ENCODE measurements around the gene TMEM192.
"Not testable (repeated sequence)": the region's sequence is repeated elsewhere in the genome, so short reads cannot be mapped to it uniquely, and the experiment has no call there.

The TMEM192 gene

GRCh38 chr4:165131247-165131832, 18.7 kb upstream of the TMEM192 start:
- H3K4me1 ChIP-seq (ENCODE audit: control insufficient read depth, insufficient read depth, low read length, unreplicated experiment): no peaks in the 10 kb centered on the region
- no peak overlapping the region for H2AFZ ChIP-seq (ENCODE audit: low read length, unreplicated experiment)
- H3K27me3 ChIP-seq (ENCODE audit: insufficient read depth, low read length): peaks cover 8% of the 10 kb centered on the region; the same call in 1 of the 2 replicates
- H3K79me2 ChIP-seq (ENCODE audit: control insufficient read depth, insufficient read depth, low read length, unreplicated experiment): no peaks in the 10 kb centered on the region
- H3K36me3 ChIP-seq (ENCODE audit: insufficient read depth, low read length): no peaks in the 10 kb centered on the region
- no peak overlapping the region for H3K4me3 ChIP-seq (ENCODE audit: low read depth, low read length)
- no peak overlapping the region for H3K27ac ChIP-seq (ENCODE audit: low read depth, low read length)

GRCh38 chr4:165129924-165130323, 17.3 kb upstream of the TMEM192 start:
- H3K27ac ChIP-seq (ENCODE audit: low read depth, low read length): no peak overlapping the region
- no peak overlapping the region for H3K4me3 ChIP-seq (ENCODE audit: low read depth, low read length)
- no peak overlapping the region for H2AFZ ChIP-seq (ENCODE audit: low read length, unreplicated experiment)
- H3K4me1 ChIP-seq (ENCODE audit: control insufficient read depth, insufficient read depth, low read length, unreplicated experiment): no peaks in the 10 kb centered on the region
- no peaks in the 10 kb centered on the region for H3K36me3 ChIP-seq (ENCODE audit: insufficient read depth, low read length)
- H3K27me3 ChIP-seq (ENCODE audit: insufficient read depth, low read length): peaks cover 8% of the 10 kb centered on the region; the same call in 1 of the 2 replicates
- no peaks in the 10 kb centered on the region for H3K79me2 ChIP-seq (ENCODE audit: control insufficient read depth, insufficient read depth, low read length, unreplicated experiment)

GRCh38 chr4:165125869-165126499, 13.3 kb upstream of the TMEM192 start:
- not testable (repeated sequence) for H3K4me3 ChIP-seq (ENCODE audit: low read depth, low read length); H3K27ac ChIP-seq (ENCODE audit: low read depth, low read length); H2AFZ ChIP-seq (ENCODE audit: low read length, unreplicated experiment); H3K27me3 ChIP-seq (ENCODE audit: insufficient read depth, low read length); H3K79me2 ChIP-seq (ENCODE audit: control insufficient read depth, insufficient read depth, low read length, unreplicated experiment); H3K4me1 ChIP-seq (ENCODE audit: control insufficient read depth, insufficient read depth, low read length, unreplicated experiment); H3K36me3 ChIP-seq (ENCODE audit: insufficient read depth, low read length)

- Histone ChIP-seq H3K4me1 (ENCODE audit: control insufficient read depth, insufficient read depth, low read length, unreplicated experiment) (no peaks in the 10 kb centered on the region), H2AFZ (ENCODE audit: low read length, unreplicated experiment) (no peak overlapping the region), H3K27me3 (ENCODE audit: insufficient read depth, low read length) (no peaks in the 10 kb centered on the region), H3K4me3 (ENCODE audit: low read depth, low read length) (no peak overlapping the region), H3K36me3 (ENCODE audit: insufficient read depth, low read length) (no peaks in the 10 kb centered on the region), H3K27ac (ENCODE audit: low read depth, low read length) (no peak overlapping the region), H3K79me2 (ENCODE audit: control insufficient read depth, insufficient read depth, low read length, unreplicated experiment) (no peaks in the 10 kb centered on the region)
Observed at GRCh38 chr4:165124488-165124887, 11.8 kb upstream of the TMEM192 start.

GRCh38 chr4:165118256-165118909, 5.7 kb upstream of the TMEM192 start:
- H3K36me3 ChIP-seq (ENCODE audit: insufficient read depth, low read length): no peaks in the 10 kb centered on the region
- H3K79me2 ChIP-seq (ENCODE audit: control insufficient read depth, insufficient read depth, low read length, unreplicated experiment): no peaks in the 10 kb centered on the region
- no peaks in the 10 kb centered on the region for H3K27me3 ChIP-seq (ENCODE audit: insufficient read depth, low read length)
- no peak overlapping the region for H3K4me3 ChIP-seq (ENCODE audit: low read depth, low read length)
- no peaks in the 10 kb centered on the region for H3K4me1 ChIP-seq (ENCODE audit: control insufficient read depth, insufficient read depth, low read length, unreplicated experiment)
- H2AFZ ChIP-seq (ENCODE audit: low read length, unreplicated experiment): peak overlapping the region; percentile 33
- H3K27ac ChIP-seq (ENCODE audit: low read depth, low read length): no peak overlapping the region

GRCh38 chr4:165115301-165115700, 2.6 kb upstream of the TMEM192 start:
- Histone ChIP-seq H3K27me3 (ENCODE audit: insufficient read depth, low read length) (no peaks in the 10 kb centered on the region), H2AFZ (ENCODE audit: low read length, unreplicated experiment) (no peak overlapping the region), H3K36me3 (ENCODE audit: insufficient read depth, low read length) (no peaks in the 10 kb centered on the region), H3K4me1 (ENCODE audit: control insufficient read depth, insufficient read depth, low read length, unreplicated experiment) (no peaks in the 10 kb centered on the region), H3K4me3 (ENCODE audit: low read depth, low read length) (no peak overlapping the region), H3K79me2 (ENCODE audit: control insufficient read depth, insufficient read depth, low read length, unreplicated experiment) (no peaks in the 10 kb centered on the region), H3K27ac (ENCODE audit: low read depth, low read length) (no peak overlapping the region)

- no peaks in the 10 kb centered on the region for H3K27me3 ChIP-seq (ENCODE audit: insufficient read depth, low read length)
- peak overlapping the region; percentile 87 for H2AFZ ChIP-seq (ENCODE audit: low read length, unreplicated experiment)
- H3K27ac ChIP-seq (ENCODE audit: low read depth, low read length): no peak overlapping the region
Observed at GRCh38 chr4:165111906-165112367, 723 bp downstream of the TMEM192 start.

GRCh38 chr4:165106518-165106917, 6.1 kb downstream of the TMEM192 start:
- Histone ChIP-seq H3K27me3 (ENCODE audit: insufficient read depth, low read length) (no peaks in the 10 kb centered on the region), H3K36me3 (ENCODE audit: insufficient read depth, low read length) (no peaks in the 10 kb centered on the region), H3K4me3 (ENCODE audit: low read depth, low read length) (no peak overlapping the region), H3K79me2 (ENCODE audit: control insufficient read depth, insufficient read depth, low read length, unreplicated experiment) (no peaks in the 10 kb centered on the region), H2AFZ (ENCODE audit: low read length, unreplicated experiment) (no peak overlapping the region), H3K4me1 (ENCODE audit: control insufficient read depth, insufficient read depth, low read length, unreplicated experiment) (no peaks in the 10 kb centered on the region), H3K27ac (ENCODE audit: low read depth, low read length) (no peak overlapping the region)

More at GRCh38 chr4:165111906-165112367, 723 bp downstream of the TMEM192 start:
- Histone ChIP-seq H3K79me2 (ENCODE audit: control insufficient read depth, insufficient read depth, low read length, unreplicated experiment) (no peaks in the 10 kb centered on the region), H3K4me1 (ENCODE audit: control insufficient read depth, insufficient read depth, low read length, unreplicated experiment) (no peaks in the 10 kb centered on the region), H3K4me3 (ENCODE audit: low read depth, low read length) (peak overlapping the region; percentile 88), H3K36me3 (ENCODE audit: insufficient read depth, low read length) (no peaks in the 10 kb centered on the region)

GRCh38 chr4:165101641-165102040, 11.0 kb downstream of the TMEM192 start:
- Histone ChIP-seq H3K27ac (ENCODE audit: low read depth, low read length) (no peak overlapping the region), H2AFZ (ENCODE audit: low read length, unreplicated experiment) (no peak overlapping the region), H3K27me3 (ENCODE audit: insufficient read depth, low read length) (no peaks in the 10 kb centered on the region), H3K36me3 (ENCODE audit: insufficient read depth, low read length) (no peaks in the 10 kb centered on the region), H3K4me3 (ENCODE audit: low read depth, low read length) (no peak overlapping the region), H3K79me2 (ENCODE audit: control insufficient read depth, insufficient read depth, low read length, unreplicated experiment) (no peaks in the 10 kb centered on the region), H3K4me1 (ENCODE audit: control insufficient read depth, insufficient read depth, low read length, unreplicated experiment) (no peaks in the 10 kb centered on the region)

GRCh38 chr4:165096776-165097175, 15.9 kb downstream of the TMEM192 start:
- no peaks in the 10 kb centered on the region for H3K4me1 ChIP-seq (ENCODE audit: control insufficient read depth, insufficient read depth, low read length, unreplicated experiment)
- H3K4me3 ChIP-seq (ENCODE audit: low read depth, low read length): no peak overlapping the region
- no peak overlapping the region for H2AFZ ChIP-seq (ENCODE audit: low read length, unreplicated experiment)
- no peaks in the 10 kb centered on the region for H3K36me3 ChIP-seq (ENCODE audit: insufficient read depth, low read length)
- H3K79me2 ChIP-seq (ENCODE audit: control insufficient read depth, insufficient read depth, low read length, unreplicated experiment): no peaks in the 10 kb centered on the region
- no peak overlapping the region for H3K27ac ChIP-seq (ENCODE audit: low read depth, low read length)
- H3K27me3 ChIP-seq (ENCODE audit: insufficient read depth, low read length): no peaks in the 10 kb centered on the region

GRCh38 chr4:165095291-165095690, 17.4 kb downstream of the TMEM192 start:
- no peak overlapping the region for H3K27ac ChIP-seq (ENCODE audit: low read depth, low read length)
- H3K4me3 ChIP-seq (ENCODE audit: low read depth, low read length): no peak overlapping the region
- H3K36me3 ChIP-seq (ENCODE audit: insufficient read depth, low read length): no peaks in the 10 kb centered on the region
- no peak overlapping the region for H2AFZ ChIP-seq (ENCODE audit: low read length, unreplicated experiment)
- H3K79me2 ChIP-seq (ENCODE audit: control insufficient read depth, insufficient read depth, low read length, unreplicated experiment): no peaks in the 10 kb centered on the region
- H3K4me1 ChIP-seq (ENCODE audit: control insufficient read depth, insufficient read depth, low read length, unreplicated experiment): no peaks in the 10 kb centered on the region
- H3K27me3 ChIP-seq (ENCODE audit: insufficient read depth, low read length): no peaks in the 10 kb centered on the region
